Keratinocyte (primary cell): ENCODE data around the gene HSH2D. TPM values are rescaled to one million over a fixed set of nuclear protein-coding genes. Genes with fewer than 3 reads are reported as not detected.

Experiments used
- DNase-seq: peaks from one replicate; pipeline ENCODE4 v3.0.0-alpha.2; 2011; ENCODE audit warnings: low read depth, missing footprints, low spot score
- FAIRE-seq: peaks from 2 replicates; lab custom pipeline; 2011; peaks lifted over from hg19 to GRCh38; lab: Jason Lieb, UNC
- H2AFZ ChIP-seq: 2 replicates; pipeline ENCODE4 v1.6.0; 2012; ENCODE audit warnings: low read length, control low read depth, inconsistent platforms; ENCODE audit not compliant: control insufficient read depth
- H3K27ac ChIP-seq: 2 replicates; pipeline ENCODE4 v1.5.1; 2011; ENCODE audit warnings: low read length; ENCODE audit not compliant: control insufficient read depth, insufficient read depth
- H3K27me3 ChIP-seq: 3 replicates; pipeline ENCODE4 v1.6.0; 2011; ENCODE audit warnings: low read length; ENCODE audit not compliant: control insufficient read depth, insufficient read depth; ENCODE audit errors: extremely low read depth
- H3K36me3 ChIP-seq, 2 experiments: 2 replicates in 1 of 2; 3 replicates in 1 of 2; pipeline ENCODE4 v1.5.1; 2011; ENCODE audit warnings: low read length in 2 of 2, mild to moderate bottlenecking in 1 of 2; ENCODE audit not compliant: control insufficient read depth in 2 of 2, insufficient read depth in 2 of 2; ENCODE audit errors: extremely low read depth in 1 of 2
- H3K4me1 ChIP-seq: 3 replicates; pipeline ENCODE4 v1.5.1; 2011; ENCODE audit warnings: low read length; ENCODE audit not compliant: control insufficient read depth, insufficient read depth; ENCODE audit errors: extremely low read depth
- H3K4me2 ChIP-seq: 3 replicates; pipeline ENCODE4 v1.6.0; 2011; ENCODE audit warnings: low read depth, low read length; ENCODE audit not compliant: control insufficient read depth, insufficient read depth; ENCODE audit errors: extremely low read depth
- H3K4me3 ChIP-seq, 3 experiments: fragments of 200-600 bp in 1 of 3; sonication (generic) in 1 of 3; 2 replicates in 2 of 3; 3 replicates in 1 of 3; pipeline ENCODE4 v1.5.1; 2011 to 2016; ENCODE audit warnings: low read length in 3 of 3, mild to moderate bottlenecking in 3 of 3, control low read depth in 2 of 3, inconsistent platforms in 1 of 3, low read depth in 1 of 3, mixed read lengths in 1 of 3, mixed run types in 1 of 3, moderate library complexity in 1 of 3; ENCODE audit not compliant: control insufficient read depth in 2 of 3, insufficient read depth in 2 of 3; ENCODE audit errors: extremely low read depth in 1 of 3
- H3K79me2 ChIP-seq: 2 replicates; pipeline ENCODE4 v1.6.0; 2012; ENCODE audit warnings: low read length; ENCODE audit not compliant: control insufficient read depth, insufficient read depth
- H3K9ac ChIP-seq: 3 replicates; pipeline ENCODE4 v1.6.0; 2011; ENCODE audit warnings: low read length; ENCODE audit not compliant: control insufficient read depth, insufficient read depth; ENCODE audit errors: extremely low read depth
- H3K9me1 ChIP-seq: 3 replicates; pipeline ENCODE4 v1.6.0; 2011; ENCODE audit warnings: low read length; ENCODE audit not compliant: control insufficient read depth, insufficient read depth; ENCODE audit errors: extremely low read depth
- H3K9me3 ChIP-seq: 2 replicates; pipeline ENCODE4 v1.5.1; 2012; ENCODE audit warnings: low read depth, low read length; ENCODE audit not compliant: control insufficient read depth
- H4K20me1 ChIP-seq: 3 replicates; pipeline ENCODE4 v1.6.0; 2011; ENCODE audit warnings: low read length; ENCODE audit not compliant: control insufficient read depth, insufficient read depth; ENCODE audit errors: extremely low read depth
- EZH2 ChIP-seq: IDR thresholded peaks from one replicate; pipeline ENCODE4 v1.6.1; 2012; ENCODE audit warnings: inconsistent platforms, mild to moderate bottlenecking, low read length, moderate library complexity
- dilution Hi-C: fragments of 300-500 bp; cut with MboI; formaldehyde crosslinking; loops from one replicate; pipeline ENCODE4 v1.7.0; 2020; ENCODE audit warnings: low sequenced_read_pairs; ENCODE audit not compliant: extremely low pct_ligation_motif_present
- polyA plus RNA-seq, 5 experiments: library from polyadenylated mRNA; depleted of rRNA in 3 of 5; stranded (reverse) in 3 of 5; stranded (forward) in 1 of 5; unstranded in 1 of 5; fragments of >200 nt; gene quantifications; 1 replicate in 1 of 5; 2 replicates in 3 of 5; 3 replicates in 1 of 5; pipeline versions ENCODE4 v1.2.1 to v1.2.3, GENCODE V29; 2011 to 2012; ENCODE audit warnings: missing spikeins in 2 of 5, low read depth in 1 of 5, low replicate concordance in 1 of 5
- TF ChIP-seq, protein P1 (sequence below), 3 experiments: IDR thresholded peaks in 1 of 3; conservative IDR thresholded peaks in 1 of 3; optimal IDR thresholded peaks in 1 of 3; 2 replicates in 2 of 3; 3 replicates in 1 of 3; pipeline versions ENCODE3 to v1.5.1; 2011; ENCODE audit warnings: low read length in 3 of 3, mild to moderate bottlenecking in 3 of 3, moderate library complexity in 2 of 3, control low read depth in 1 of 3, inconsistent platforms in 1 of 3; ENCODE audit not compliant: insufficient read depth in 2 of 3; ENCODE audit errors: extremely low read depth in 1 of 3

HSH2D gene
- polyA plus RNA-seq, 1 donor (not counting 4 experiments of a cell fraction or from before 2014, with no cell fraction given), result 1.1 TPM

DNA sequence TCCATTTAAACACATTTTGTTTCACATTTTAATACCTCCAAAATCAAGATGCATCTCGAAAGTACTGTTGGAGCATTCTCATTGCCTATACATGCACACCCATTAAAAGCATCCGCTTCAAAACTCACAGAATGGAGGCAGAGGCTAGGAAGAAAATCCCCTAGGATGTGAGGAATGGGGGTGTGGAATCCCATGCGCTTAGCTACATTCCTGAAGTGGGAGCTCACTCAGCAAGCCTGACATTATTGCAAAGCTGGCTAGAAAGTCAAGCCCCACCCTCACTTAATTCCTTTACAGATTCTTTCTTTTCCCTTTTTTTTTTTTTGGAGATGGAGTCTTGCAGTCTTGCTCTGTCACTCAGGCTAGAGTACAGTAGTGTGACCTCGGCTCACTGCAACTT is 37.1 kb downstream of the HSH2D start:
- DNase-seq (no peak), FAIRE-seq (peak; percentile 23)
- Histone ChIP-seq H3K4me2 (peak overlapping the region; percentile 51), H3K9ac (no peak overlapping the region), H3K9me3 (no peaks in the 10 kb centered on the region), H2AFZ (peak overlapping the region; percentile 36), H3K79me2 (peaks cover 4% of the 10 kb centered on the region), H4K20me1 (no peaks in the 10 kb centered on the region), H3K36me3 (no peaks in the 10 kb centered on the region), H3K9me1 (no peaks in the 10 kb centered on the region), H3K27me3 (no peaks in the 10 kb centered on the region), H3K27ac (no peak overlapping the region), H3K4me3 (no peak overlapping the region), H3K4me1 (peaks cover 12% of the 10 kb centered on the region)
- dilution Hi-C loops, result no loop called here
- no peak for TF ChIP-seq EZH2
- TF ChIP-seq, protein P1, sequence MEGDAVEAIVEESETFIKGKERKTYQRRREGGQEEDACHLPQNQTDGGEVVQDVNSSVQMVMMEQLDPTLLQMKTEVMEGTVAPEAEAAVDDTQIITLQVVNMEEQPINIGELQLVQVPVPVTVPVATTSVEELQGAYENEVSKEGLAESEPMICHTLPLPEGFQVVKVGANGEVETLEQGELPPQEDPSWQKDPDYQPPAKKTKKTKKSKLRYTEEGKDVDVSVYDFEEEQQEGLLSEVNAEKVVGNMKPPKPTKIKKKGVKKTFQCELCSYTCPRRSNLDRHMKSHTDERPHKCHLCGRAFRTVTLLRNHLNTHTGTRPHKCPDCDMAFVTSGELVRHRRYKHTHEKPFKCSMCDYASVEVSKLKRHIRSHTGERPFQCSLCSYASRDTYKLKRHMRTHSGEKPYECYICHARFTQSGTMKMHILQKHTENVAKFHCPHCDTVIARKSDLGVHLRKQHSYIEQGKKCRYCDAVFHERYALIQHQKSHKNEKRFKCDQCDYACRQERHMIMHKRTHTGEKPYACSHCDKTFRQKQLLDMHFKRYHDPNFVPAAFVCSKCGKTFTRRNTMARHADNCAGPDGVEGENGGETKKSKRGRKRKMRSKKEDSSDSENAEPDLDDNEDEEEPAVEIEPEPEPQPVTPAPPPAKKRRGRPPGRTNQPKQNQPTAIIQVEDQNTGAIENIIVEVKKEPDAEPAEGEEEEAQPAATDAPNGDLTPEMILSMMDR (optimal IDR thresholded peaks at IDR 0.05 in 1 of 3, IDR thresholded peaks at IDR 0.05 in 1 of 3, conservative IDR thresholded peaks at IDR 0.05 in 1 of 3; ENCODE audit: extremely low read depth in 1 of 3, insufficient read depth in 2 of 3, low read length in 3 of 3), result no peak

DNA sequence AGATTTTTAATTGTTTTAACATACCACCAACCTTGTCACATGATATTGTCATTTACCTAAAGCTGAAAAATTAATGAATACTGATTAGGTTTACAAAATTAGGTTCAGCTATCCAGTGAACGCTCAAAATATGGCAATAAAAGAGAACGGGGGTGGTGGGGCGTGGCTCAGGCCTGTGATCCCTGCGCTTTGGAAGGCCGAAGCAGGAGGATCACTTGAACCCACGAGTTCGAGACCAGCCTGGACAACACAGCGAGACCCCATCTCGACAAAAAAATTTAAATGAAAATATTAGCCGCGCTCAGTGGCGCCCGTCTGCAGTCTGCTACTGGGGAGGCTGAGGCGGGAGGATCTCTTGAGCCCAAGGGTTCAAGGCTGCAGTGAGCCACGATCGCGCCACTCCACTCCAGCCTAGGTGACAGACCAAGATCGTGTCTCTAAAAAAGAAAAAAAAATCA is 41.2 kb downstream of the HSH2D start:
- H3K4me1 ChIP-seq, result peaks cover 16% of the 10 kb centered on the region
- H2AFZ ChIP-seq, result peak overlapping the region; percentile 80
- H3K27me3 ChIP-seq, result no peaks in the 10 kb centered on the region
- DNase-seq (no peak), FAIRE-seq (no peak)
- H3K79me2 ChIP-seq, result peaks cover 34% of the 10 kb centered on the region
- H4K20me1 ChIP-seq, result no peaks in the 10 kb centered on the region
- H3K4me3 ChIP-seq, result peak overlapping the region; percentile 95 to 97 (median 96)
- no peak overlapping the region for H3K27ac ChIP-seq
- no peaks in the 10 kb centered on the region for H3K9me3 ChIP-seq
- no peaks in the 10 kb centered on the region for H3K9me1 ChIP-seq
- no peak for TF ChIP-seq EZH2
- TF ChIP-seq, protein P1 (optimal IDR thresholded peaks at IDR 0.05 in 1 of 3, IDR thresholded peaks at IDR 0.05 in 1 of 3, conservative IDR thresholded peaks at IDR 0.05 in 1 of 3; ENCODE audit: extremely low read depth in 1 of 3, insufficient read depth in 2 of 3, low read length in 3 of 3), result no peak
- H3K4me2 ChIP-seq, result peak overlapping the region; percentile 84
- dilution Hi-C loops, result no loop called here
- H3K36me3 ChIP-seq, result peaks cover 9 to 14% of the 10 kb centered on the region in 2 experiments
- H3K9ac ChIP-seq, result peak overlapping the region; percentile 93
